NCI-H146 treated with DMSO at 0.1 percent for 48 hours (cell line): ENCODE results near the gene PTPRF.
A peak's percentile ranks its signal among the peaks of the same experiment; 100 is the strongest.

Experiments
- DNase-seq: peaks from one replicate; lab custom pipeline; 2025; ENCODE audit not compliant: unreplicated experiment; lab: John Stamatoyannopoulos, UW

PTPRF gene

DNA sequence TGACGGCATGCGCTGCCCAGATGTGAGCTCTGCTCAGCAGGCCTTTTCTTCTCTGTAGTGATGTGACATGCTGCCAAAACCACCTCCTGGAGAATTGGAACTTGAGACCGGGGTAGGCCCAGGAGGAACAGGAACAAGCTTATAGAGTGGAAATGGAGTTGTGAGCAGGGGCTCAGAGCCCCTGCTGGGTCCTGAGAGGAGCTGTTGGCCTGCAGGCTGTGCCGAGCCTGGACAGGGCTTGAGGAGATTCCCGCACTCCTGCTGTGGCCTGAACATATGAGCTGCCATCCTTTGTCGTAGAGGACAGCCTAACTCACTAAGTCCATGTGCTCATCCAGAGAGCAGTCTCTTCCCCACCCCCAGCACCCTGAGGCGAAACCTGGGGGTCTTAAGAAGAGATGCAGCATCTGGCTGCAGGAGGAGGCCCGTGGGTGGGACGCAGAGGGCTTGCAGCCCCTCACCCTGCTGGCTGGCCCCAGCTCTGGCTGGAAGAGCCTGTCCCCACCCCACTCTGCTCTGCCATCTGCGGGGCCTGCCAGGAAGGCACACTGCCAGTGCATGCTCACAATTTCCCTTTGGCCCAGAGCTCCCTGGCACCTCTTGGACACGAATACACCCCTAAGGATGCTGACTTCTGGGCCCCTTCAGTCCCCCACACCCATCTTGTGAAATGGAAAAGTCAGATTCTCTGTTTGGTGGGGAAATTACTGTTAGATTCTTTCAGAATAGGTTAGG, 42.5 kb downstream of the PTPRF start:
- no peak for DNase-seq

DNA sequence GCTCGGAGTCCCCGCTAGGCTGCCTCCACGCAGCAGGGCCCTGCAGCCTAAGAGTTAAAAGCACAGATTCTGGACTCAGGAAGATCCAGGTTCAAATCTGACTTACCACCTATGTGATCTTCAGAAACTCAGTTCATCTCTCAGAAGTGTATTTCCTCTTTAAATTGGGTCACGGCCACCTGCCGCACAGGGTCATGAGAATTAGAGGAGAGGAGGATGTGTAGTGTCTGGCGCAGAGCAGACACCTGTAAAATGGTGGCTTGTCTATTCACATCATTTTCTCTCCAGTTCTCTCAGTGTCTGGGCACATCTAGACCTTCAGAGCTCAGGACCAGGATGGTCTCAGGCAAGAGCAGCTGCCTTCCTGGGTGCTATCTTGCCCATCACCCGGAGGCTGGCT, 45.8 kb downstream of the PTPRF start:
- DNase-seq, result no peak

GRCh38 chr1:43577655-43578542, 47.2 kb downstream of the PTPRF start:
- no peak for DNase-seq

- no peak for DNase-seq
Measured at GRCh38 chr1:43580039-43580438, 49.4 kb downstream of the PTPRF start.

- DNase-seq, result peak; percentile 11
Measured at GRCh38 chr1:43582162-43582566, 51.5 kb downstream of the PTPRF start.

- DNase-seq, result no peak
Measured at GRCh38 chr1:43583058-43583457, 52.4 kb downstream of the PTPRF start.

DNA sequence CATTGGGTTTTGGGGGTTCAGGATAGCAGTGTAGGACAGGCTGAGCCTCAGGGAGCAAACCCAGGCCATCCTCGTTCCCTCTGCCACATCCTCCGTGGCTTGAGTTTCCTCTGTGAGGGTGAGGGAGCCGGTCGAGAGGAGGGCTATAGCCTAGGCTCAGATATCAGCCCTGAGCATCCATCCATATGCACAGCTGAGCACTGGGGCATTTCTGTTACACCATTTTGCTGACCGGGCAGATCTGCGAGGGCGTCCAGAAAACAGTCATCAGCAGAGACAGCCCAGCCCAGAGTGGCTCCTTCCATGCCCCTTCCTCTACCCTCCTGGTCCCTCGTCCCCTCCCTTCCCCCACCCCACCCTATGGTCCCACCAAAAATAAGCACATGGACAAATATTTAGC, 53.5 kb downstream of the PTPRF start:
- no peak for DNase-seq

DNA sequence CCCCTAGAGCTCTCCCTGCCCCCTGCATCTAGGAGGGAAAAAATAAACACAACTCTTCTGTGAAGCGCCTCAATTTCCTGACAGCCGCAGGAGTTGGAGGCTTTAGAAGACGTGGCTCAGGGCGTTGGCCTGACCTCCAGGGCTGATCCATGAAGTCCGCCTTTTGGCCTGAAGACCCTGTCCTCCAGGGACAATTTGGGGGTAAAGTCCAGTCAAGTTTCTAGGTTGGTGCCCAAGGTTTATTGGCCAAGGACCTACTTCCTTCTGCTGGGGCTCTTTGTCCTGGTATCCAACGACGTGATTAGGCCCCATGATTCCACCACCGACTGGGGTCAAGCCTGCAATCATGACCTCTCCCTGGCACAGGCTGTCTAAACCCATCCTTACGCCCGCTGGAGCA, 54.9 kb downstream of the PTPRF start:
- DNase-seq, result no peak

DNA sequence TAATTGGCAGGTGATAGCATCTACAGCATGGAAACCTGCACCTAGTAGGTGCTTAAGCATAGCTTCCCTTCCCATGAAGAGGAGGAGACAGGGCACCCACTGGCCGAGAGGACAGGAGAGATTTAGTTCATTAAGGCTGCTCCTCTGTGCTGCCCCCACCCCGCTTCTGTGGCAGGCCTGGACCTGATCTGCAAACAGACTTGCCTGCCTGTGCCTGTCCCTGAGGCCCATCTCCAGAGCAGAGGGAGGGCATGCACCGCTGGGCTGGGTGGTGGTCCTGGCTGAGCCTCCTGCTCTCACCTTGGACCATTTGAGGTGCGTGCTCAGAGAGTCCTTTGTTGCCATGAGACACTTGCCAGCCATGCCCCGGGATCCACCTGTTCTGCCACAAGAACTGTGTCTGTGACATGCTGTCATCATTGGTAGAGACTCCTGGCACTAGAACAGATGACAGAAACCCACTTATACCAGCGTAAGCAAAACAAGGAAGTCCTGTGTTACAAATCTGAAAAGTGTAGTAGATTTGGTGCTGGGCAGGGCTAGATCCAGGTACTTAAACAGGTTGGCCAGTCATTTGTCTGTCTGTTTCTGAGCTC, 55.6 kb downstream of the PTPRF start:
- no peak for DNase-seq

DNA sequence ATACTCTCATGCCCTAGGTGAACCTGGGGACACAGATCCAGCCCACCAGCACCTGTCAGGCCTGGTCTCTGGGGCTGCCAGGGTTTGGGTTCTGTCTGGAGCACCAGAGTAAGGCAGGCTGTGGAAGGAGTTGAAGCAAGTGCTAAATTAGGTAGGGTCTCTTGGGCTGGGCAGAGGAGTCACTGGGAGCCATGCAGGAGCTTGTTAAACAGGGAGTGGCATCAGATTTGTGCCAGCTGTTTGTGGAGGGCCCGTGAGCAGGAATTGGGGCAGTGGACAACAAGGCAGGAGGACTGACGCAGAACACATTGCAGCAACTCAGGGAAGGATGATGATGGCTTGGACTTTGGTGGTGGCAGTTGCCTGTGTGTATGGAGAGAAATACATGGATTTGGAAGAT, 56.3 kb downstream of the PTPRF start:
- DNase-seq, result no peak

GRCh38 chr1:43587594-43587993, 56.9 kb downstream of the PTPRF start:
- no peak for DNase-seq

GRCh38 chr1:43588592-43588991, 57.9 kb downstream of the PTPRF start:
- no peak for DNase-seq

- DNase-seq, result no peak
Measured at GRCh38 chr1:43590388-43590925, 59.8 kb downstream of the PTPRF start.

DNA sequence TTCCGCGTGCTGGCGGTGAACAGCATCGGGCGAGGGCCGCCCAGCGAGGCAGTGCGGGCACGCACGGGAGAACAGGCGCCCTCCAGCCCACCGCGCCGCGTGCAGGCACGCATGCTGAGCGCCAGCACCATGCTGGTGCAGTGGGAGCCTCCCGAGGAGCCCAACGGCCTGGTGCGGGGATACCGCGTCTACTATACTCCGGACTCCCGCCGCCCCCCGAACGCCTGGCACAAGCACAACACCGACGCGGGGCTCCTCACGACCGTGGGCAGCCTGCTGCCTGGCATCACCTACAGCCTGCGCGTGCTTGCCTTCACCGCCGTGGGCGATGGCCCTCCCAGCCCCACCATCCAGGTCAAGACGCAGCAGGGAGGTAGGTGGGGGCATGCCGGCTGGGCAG, 60.5 kb downstream of the PTPRF start:
- no peak for DNase-seq

- no peak for DNase-seq
Measured at GRCh38 chr1:43592051-43592665, 61.5 kb downstream of the PTPRF start.

DNA sequence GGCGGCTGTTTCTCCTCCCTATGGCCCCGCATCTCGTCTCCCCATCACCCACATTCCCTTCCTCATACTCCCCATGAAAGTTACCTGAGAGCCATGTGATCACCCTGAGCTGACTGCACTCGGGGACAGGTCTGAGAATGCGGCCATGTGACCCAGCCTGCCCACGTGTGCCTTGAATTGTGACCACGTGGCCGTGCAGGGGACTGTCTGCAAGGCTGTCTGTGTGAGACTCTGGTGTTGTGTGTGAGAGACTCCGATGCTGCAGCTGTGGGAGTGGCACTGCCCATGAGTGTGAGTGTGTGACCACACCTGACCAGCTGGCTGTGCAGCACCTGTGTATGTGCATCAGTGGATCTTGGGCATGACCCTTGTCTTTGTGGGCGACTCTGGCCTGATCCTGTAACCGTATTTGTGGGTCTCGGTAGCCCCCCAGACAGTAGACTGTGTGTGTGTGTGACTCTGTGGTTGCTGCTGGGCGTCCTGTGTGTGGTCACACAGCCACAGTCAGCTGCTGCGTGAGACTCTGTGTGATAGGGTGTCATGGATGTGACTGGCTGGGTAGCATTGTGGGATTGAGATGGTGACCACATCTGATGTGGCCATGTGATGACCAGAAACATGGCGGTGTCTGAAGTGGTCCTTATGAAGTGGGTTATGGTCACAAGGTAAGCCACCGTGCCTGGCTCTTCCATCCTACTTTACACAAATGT, 62.4 kb downstream of the PTPRF start:
- no peak for DNase-seq

DNA sequence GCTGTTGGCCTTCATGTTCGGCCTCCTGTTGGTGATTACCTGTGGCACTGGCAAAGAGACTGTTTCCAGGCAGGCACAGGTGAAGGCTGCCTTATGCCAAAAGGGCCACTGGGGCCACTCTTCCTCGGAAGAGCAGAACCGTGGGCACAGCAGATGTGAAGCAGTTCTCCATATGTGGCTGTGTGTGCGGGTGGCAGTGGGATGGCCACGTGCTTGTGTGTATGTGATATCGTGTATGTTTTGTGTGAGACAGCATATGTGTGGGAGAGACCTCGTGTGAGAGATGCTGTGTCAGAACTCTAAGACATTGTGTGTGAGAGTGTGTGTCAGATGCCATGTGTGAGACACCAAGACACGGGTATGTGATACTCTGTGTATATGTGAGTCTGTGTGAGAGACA, 65.9 kb downstream of the PTPRF start:
- DNase-seq, result no peak

DNA sequence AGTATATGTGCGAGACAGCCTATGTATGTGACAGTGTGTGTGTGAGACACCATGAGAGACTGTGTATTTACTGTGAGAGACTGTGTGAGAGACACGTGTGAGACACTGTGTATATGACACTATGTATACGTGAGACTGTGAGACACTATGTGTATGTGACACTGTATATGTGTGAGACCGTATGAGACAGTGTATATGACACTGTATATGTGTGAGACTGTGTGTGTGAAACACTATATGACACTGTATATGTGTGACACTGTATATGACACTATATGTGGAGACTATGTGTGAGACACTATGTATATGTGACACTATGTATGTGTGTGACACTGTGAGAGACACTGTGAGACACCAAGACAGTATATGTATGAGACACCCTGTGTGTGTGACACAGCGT, 66.3 kb downstream of the PTPRF start:
- DNase-seq, result no peak

- no peak for DNase-seq
Measured at GRCh38 chr1:43597721-43598120, 67.0 kb downstream of the PTPRF start.

GRCh38 chr1:43598622-43599021, 67.9 kb downstream of the PTPRF start:
- no peak for DNase-seq
